HK-2 (cell line): ENCODE measurements around the gene VMP1.

Experiments
- DNase-seq: peaks from one replicate; pipeline ENCODE4 v3.0.0-alpha.2; 2018; ENCODE audit not compliant: unreplicated experiment

The VMP1 gene

DNA sequence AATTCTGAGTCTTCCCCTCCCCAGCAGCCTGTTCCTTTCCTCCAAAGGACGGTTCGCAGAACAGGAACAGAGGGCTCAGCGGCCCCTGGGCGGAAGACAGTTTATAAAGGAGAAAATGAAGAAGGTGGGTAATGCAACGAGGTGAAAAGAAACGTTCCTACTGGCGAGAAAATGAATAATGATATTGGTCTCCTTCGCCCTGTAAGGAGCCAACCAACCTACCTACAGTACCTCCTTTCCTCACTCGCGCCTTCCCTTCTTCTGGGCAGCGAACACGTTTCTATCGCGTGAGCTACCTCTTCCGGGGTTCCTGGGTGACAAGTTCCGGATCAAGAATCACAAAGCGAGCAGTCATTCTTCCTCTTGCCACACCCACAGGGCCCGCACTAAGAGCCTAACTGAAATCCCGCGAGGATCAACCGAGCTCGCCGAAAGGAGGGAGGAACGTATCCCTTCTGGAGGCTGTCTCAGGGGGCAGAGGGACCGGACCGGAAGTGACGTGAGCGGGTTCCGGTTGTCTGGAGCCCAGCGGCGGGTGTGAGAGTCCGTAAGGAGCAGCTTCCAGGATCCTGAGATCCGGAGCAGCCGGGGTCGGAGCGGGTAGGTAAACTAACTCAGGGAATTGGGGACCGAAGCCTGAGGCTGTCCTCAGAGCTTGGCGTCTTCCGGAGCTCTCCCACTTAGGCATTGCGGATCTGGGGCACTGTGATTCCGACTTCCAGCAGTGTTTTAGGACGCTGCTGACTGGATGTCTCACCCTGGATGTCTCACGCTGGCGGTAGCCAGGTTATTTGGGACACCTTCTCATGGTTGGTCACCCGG lies at the start of gene VMP1, which contains the start of gene PTRH2:
TSS of gene VMP1 (plus strand) at position 506 of the 822 bp plus-strand sequence. CDS start 23,793 bp downstream, outside the sequence.
TSS of gene PTRH2 (minus strand) at position 282 of the 822 bp plus-strand sequence. CDS start 9,452 bp downstream, outside the sequence.
- DNase-seq: peak; percentile 98

DNA sequence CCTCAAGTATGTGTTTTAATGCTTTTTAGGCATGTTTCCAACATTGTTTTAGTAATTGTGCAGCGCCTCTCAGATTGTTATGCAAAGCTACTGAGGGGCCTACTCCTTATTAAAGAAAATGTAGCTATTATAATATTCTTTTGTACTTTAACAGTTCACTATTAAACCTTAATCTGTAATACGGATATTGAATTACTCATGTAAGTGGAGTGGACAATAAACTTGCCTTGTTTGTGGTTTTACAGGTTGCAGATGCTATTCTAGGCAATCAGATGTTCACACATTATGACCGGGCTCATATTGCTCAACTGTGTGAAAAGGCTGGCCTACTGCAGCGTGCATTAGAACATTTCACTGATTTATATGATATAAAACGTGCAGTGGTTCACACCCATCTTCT lies 41.2 kb upstream of the VMP1 start:
- DNase-seq: no peak

DNA sequence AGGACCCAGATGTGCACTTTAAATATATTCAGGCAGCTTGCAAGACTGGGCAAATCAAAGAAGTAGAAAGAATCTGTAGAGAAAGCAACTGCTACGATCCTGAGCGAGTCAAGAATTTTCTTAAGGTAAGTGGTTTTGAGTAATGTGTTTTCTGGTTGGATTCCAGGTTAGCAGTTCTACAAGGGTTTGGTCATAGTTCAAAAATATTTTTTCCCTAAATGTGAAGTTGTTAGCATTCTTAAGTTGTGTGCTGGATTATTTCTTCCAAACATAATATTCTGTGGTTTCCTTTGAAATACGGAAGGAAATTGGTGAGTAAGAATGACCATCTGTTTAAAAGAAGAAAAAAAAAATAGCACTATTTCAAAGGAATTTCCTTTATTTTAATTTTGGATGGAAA lies 38.6 kb upstream of the VMP1 start:
- no peak for DNase-seq

DNA sequence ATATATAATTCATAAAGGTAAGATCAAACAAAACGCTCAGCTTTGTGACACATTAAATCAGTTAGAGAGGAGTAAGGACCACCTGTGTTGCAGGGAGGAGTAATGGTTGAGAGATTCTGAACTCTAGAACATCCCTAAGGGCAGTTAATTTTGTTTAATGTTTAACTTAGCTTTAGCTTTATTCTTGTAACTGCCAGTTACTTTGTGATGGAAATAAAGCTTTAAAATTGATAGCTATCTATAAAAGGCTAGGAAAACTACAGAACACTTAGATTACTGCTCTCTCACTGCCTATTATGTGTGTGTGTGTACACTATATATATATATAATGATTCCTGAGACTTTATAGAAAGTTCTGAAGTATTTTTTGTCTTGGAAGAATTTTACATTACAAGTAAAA lies 38.0 kb upstream of the VMP1 start:
- DNase-seq: no peak

GRCh38 chr17:59669944-59670343 lies 37.5 kb upstream of the VMP1 start:
- DNase-seq: no peak

GRCh38 chr17:59671386-59671785 lies 36.1 kb upstream of the VMP1 start:
- DNase-seq: no peak

GRCh38 chr17:59675231-59675630 lies 32.2 kb upstream of the VMP1 start:
- DNase-seq: no peak

DNA sequence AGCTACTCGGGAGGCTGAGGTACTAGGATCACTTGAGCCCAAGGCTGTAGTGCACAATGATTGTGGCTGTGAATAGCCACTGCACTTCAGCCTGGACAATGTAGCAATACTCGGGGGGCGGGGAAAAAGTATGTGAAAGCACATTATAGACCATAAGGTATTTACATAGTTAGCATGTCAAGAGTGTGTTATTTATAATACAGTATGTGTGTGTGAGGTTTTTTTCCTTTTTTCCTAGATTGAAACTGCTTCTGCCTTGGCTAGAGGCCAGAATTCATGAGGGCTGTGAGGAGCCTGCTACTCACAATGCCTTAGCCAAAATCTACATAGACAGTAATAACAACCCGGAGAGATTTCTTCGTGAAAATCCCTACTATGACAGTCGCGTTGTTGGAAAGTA lies 30.7 kb upstream of the VMP1 start:
- DNase-seq: no peak

GRCh38 chr17:59678918-59679317 lies 28.5 kb upstream of the VMP1 start:
- no peak for DNase-seq

DNA sequence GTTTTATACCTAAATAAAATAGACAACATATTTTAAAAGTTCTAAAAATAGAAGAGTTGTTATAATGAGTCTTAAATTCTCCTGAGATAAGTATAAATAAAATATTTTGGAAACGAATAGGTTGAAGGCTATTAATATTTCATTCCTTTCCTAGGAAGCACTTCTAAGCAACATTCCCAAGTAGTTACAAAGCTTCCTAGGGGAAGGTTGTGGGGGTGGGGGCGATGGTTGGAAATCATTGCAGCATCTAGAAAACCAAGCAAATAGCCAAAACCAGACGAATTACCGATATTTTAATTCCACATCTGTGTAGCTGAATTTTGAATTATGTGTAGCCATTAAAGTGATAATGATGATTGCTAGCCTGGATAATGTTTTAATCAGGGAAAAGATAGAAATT lies 27.1 kb upstream of the VMP1 start:
- DNase-seq: no peak

GRCh38 chr17:59683283-59683682 lies 24.2 kb upstream of the VMP1 start:
- no peak for DNase-seq

GRCh38 chr17:59684967-59685366 lies 22.5 kb upstream of the VMP1 start:
- DNase-seq: no peak

- DNase-seq: no peak
These were observed 19.4 kb upstream of the VMP1 start for GRCh38 chr17:59688008-59688407.

GRCh38 chr17:59688496-59688895 lies 19.0 kb upstream of the VMP1 start:
- DNase-seq: no peak

GRCh38 chr17:59693582-59693981 lies 13.9 kb upstream of the VMP1 start:
- DNase-seq: no peak

- no peak for DNase-seq
These were observed 13.1 kb upstream of the VMP1 start for GRCh38 chr17:59694344-59694743.

DNA sequence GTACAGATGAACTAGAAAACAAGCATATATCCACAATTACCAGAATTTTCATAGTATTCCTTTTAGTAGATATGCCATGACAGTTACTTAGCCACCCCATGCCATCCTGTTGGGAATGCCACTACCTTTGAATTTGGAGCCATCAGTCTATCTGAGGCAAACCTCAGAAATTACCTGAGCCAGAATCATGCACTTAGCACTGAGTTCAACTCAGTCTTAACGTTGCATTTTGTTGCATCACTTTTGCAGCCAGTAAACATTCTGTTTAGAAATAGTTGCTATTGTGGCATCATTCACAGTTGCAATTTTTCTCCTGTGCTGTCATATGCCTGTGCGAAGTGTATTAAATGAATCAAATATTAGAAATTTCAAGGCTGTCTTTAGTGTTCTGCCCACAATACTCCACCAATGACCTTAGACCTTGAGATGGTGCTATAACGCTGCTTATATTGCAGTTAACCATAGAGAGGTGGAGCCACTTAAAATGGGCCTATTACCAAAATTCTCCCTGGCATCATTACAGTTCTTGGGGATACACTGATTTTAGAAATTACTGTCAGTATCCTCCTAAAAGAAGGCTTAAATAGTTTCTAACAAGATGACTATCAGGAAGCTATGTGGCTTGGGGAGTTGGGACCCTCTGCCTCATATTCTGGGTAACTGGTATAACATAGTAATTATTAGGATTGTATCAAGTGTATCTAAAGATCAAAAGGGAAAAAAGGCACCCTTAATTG lies 11.3 kb upstream of the VMP1 start:
- no peak for DNase-seq

DNA sequence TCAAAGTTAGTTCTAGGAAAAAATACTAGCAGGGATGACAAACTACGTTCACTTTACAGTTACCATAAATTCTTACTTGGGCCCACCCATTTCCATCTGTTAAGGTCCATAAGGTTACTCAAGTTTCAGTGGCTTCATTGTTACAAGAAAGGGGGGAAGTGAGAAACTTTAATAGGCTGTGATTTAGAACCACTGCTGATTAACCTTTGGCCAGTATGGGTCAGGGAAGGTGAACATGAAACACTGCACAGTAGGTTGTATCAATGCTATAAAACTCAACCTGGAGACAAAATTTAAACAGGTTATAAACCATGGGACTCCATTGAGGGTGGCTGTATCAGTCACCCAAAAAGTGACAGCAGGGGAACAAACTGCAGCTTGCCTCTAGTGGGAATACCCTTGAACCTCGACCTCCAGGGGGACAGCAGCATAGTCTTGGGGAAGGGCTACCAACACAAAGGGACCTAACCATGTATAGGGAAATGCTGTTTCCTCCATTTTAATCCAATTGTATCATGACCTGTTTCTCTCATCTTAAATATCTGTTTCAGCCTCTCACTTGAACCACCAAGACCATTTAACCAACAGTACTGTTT lies 10.7 kb upstream of the VMP1 start:
- DNase-seq: no peak

DNA sequence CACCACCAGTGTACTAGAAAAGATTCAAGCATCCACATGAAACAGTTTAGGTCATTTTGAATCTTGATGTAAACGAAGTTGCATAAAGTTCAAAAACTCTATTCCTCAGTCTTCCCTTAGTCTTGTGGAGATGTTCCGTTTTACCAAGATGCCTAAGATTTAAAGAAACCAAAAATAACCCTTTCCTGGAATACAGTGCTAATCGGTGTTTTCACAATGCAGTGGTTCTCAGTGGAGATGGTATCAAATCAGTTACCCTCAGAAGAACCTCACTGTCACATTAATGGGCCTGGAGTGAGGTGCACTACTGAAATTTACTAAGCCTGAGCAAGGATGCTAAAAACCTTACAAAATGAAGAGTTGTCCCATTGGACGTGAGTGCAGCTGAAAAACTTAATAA lies 9.3 kb upstream of the VMP1 start:
- DNase-seq: no peak

- no peak for DNase-seq
These were observed 8.2 kb upstream of the VMP1 start for GRCh38 chr17:59699218-59699617.

DNA sequence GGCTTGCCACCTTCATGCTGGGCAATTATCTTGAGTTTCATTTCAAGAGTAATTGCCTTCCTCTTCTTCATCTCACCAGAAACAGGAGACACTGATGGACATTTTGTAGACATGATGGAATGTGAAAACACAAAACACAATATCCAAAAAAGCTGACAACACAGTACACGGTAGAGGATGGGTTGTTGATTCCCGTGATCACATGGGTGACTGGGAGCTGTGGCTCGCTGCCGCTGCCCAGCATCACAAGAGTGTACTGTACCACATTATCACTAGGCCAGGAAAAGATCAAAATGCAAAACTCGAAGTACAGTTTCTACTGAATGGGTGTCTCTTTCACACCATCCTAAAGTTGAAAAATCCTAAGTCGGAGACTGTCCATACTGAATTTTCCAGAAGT lies 7.7 kb upstream of the VMP1 start:
- no peak for DNase-seq

DNA sequence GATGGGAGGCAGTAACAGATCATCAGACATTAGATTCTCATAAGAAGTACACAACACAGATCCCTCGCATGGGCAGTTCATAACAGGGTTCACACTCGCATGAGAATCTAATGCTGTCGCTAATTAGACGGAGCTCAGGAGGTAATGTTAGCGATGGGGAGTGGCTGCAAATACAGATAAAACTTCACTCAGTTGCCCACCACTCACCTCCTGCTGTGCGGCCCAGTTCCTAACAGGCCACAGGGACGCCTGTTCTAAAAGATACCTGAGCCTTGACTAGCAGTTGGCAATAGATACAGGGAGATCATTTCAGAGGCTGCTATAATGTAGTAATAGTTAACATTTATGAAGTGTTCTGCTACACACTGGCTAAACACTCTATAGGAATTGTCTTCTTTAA lies 5.2 kb upstream of the VMP1 start:
- no peak for DNase-seq

DNA sequence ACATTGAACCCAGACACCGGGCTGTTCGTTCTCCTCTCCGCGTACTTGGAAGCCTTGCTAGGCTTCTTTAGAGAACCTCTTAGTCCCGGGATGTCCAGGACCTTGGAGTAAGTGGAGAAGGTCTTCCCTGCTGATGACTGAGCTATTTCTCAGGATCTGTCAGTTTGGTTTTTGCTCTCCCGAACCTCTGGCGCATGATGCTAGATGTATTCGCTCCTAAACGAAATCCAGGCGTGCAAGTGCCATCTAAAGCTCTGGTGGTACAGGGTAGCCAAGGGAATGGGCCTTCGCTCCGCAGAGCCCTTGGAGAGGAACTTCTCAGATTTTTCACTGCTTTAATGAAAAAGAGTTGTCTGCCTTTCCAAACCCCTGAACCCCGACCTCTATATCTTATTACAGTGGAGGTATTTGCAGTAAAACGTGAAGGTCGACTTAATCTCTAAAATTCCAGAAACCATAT lies 547 bp downstream of the VMP1 start:
- no peak for DNase-seq
